Neural cell (in vitro differentiated cells): Measurements from ENCODE around the gene DCDC2B. TPM values are rescaled to one million over a fixed set of nuclear protein-coding genes. Genes with fewer than 3 reads are reported as not detected.

Source experiments
- H2AFZ ChIP-seq: fragments of 200-600, 300-800 bp; sonication (generic), shearing (Covaris generic); 2 replicates; pipeline ENCODE4 v1.6.0; 2014; ENCODE audit warnings: low read depth, mild to moderate bottlenecking, antibody characterized with exemption, low read length, moderate library complexity
- H3F3A ChIP-seq: fragments of 200-600 bp; shearing (Covaris generic); 2 replicates; pipeline ENCODE4 v1.6.1; 2016; ENCODE audit warnings: mild to moderate bottlenecking, moderate library complexity, mixed read lengths, antibody characterized with exemption, low read length; ENCODE audit not compliant: insufficient read depth, poor library complexity, severe bottlenecking
- H3K27ac ChIP-seq: fragments of 200-600, 300-800 bp; sonication (generic), shearing (Covaris generic); 2 replicates; pipeline ENCODE4 v1.5.1; 2014; ENCODE audit warnings: mild to moderate bottlenecking, low read length, moderate library complexity
- H3K27me3 ChIP-seq: fragments of 300-800, 200-600 bp; sonication (generic), shearing (Covaris generic); 2 replicates; pipeline ENCODE4 v1.6.0; 2014; ENCODE audit warnings: mild to moderate bottlenecking, low read depth, low read length, moderate library complexity; ENCODE audit not compliant: insufficient read depth
- H3K36me3 ChIP-seq: fragments of 300-800, 200-600 bp; sonication (generic), shearing (Covaris generic); 2 replicates; pipeline ENCODE4 v1.5.1; 2014; ENCODE audit warnings: mild to moderate bottlenecking, antibody characterized with exemption, low read length, moderate library complexity; ENCODE audit not compliant: insufficient read depth
- H3K4me2 ChIP-seq: fragments of 300-800, 200-600 bp; sonication (generic), shearing (Covaris generic); 2 replicates; pipeline ENCODE4 v1.6.0; 2014; ENCODE audit warnings: mild to moderate bottlenecking, low read length
- H3K4me3 ChIP-seq: fragments of 300-800, 200-600 bp; sonication (generic), shearing (Covaris generic); 2 replicates; pipeline ENCODE4 v1.5.1; 2014; ENCODE audit warnings: mild to moderate bottlenecking, low read length, moderate library complexity
- H3K79me2 ChIP-seq: fragments of 200-600 bp; shearing (Covaris generic); replicated peaks from 2 replicates; pipeline ENCODE4 v1.6.0; 2014; ENCODE audit warnings: mild to moderate bottlenecking, low read length, moderate library complexity; ENCODE audit not compliant: insufficient read depth
- H3K9ac ChIP-seq: fragments of 300-800, 200-600 bp; sonication (generic), shearing (Covaris generic); 2 replicates; pipeline ENCODE4 v1.6.1; 2016; ENCODE audit warnings: mild to moderate bottlenecking, low read length, mixed read lengths
- H3K9me2 ChIP-seq: fragments of 200-600 bp; shearing (Covaris generic); 2 replicates; pipeline ENCODE4 v1.6.1; 2016; ENCODE audit warnings: mild to moderate bottlenecking, low read length, mixed read lengths; ENCODE audit not compliant: insufficient read depth
- H3K9me3 ChIP-seq: fragments of 200-600, 300-800 bp; sonication (generic), shearing (Covaris generic); 2 replicates; pipeline ENCODE4 v1.6.1; 2016; ENCODE audit warnings: mild to moderate bottlenecking, mixed run types, low read length, moderate library complexity, mixed read lengths
- H4K20me1 ChIP-seq: fragments of 200-600 bp; shearing (Covaris generic); 2 replicates; pipeline ENCODE4 v1.6.1; 2016; ENCODE audit warnings: mild to moderate bottlenecking, mixed run types; ENCODE audit not compliant: insufficient read depth
- CTCF ChIP-seq: fragments of 450-650 bp; IDR thresholded peaks from 2 replicates; pipeline ENCODE4 v1.5.1; 2014; ENCODE audit warnings: antibody characterized with exemption, mild to moderate bottlenecking, moderate library complexity; ENCODE audit not compliant: poor library complexity, severe bottlenecking
- EP300 ChIP-seq: fragments of 450-650 bp; conservative IDR thresholded peaks from 2 replicates; pipeline ENCODE4 v1.6.1; 2014; ENCODE audit warnings: antibody characterized with exemption, mild to moderate bottlenecking, moderate library complexity; ENCODE audit not compliant: poor library complexity, severe bottlenecking
- EZH2 ChIP-seq: fragments of 200-600, 300-800 bp; shearing (Covaris generic), sonication (generic); IDR thresholded peaks from 2 replicates; pipeline ENCODE4 v1.6.1; 2014; ENCODE audit warnings: antibody characterized with exemption, low read length, borderline replicate concordance, mild to moderate bottlenecking; ENCODE audit not compliant: insufficient read depth, poor library complexity, severe bottlenecking
- MXI1 ChIP-seq: fragments of 450-650 bp; conservative IDR thresholded peaks from 2 replicates; pipeline ENCODE4 v1.6.1; 2014; ENCODE audit warnings: antibody characterized with exemption, mild to moderate bottlenecking; ENCODE audit not compliant: poor library complexity, severe bottlenecking
- POLR2AphosphoS5 ChIP-seq: IDR thresholded peaks from 2 replicates; pipeline ENCODE4 v1.6.1; 2012
- RAD21 ChIP-seq: fragments of 450-650 bp; conservative IDR thresholded peaks from 2 replicates; pipeline ENCODE4 v1.6.1; 2014; ENCODE audit warnings: antibody characterized with exemption, mild to moderate bottlenecking, moderate library complexity
- REST ChIP-seq: IDR thresholded peaks from 2 replicates; pipeline ENCODE4 v1.6.1; 2012; ENCODE audit warnings: borderline replicate concordance
- SMC3 ChIP-seq: fragments of 450-650 bp; conservative IDR thresholded peaks from 2 replicates; pipeline ENCODE4 v1.6.1; 2014; ENCODE audit warnings: antibody characterized with exemption, mild to moderate bottlenecking, moderate library complexity; ENCODE audit not compliant: poor library complexity
- TAF1 ChIP-seq: IDR thresholded peaks from 2 replicates; pipeline ENCODE4 v1.6.1; 2012; ENCODE audit warnings: low read depth
- polyA plus RNA-seq: library from polyadenylated mRNA; depleted of rRNA; stranded (reverse); fragments of >200 nt; gene quantifications from 2 replicates; pipeline ENCODE4 v1.2.3, GENCODE V29; 2014

DCDC2B gene
- polyA plus RNA-seq, 1 donor from 2014 or later: not detected

GRCh38 chr1:32199043-32199716, 9.7 kb upstream of the DCDC2B start:
- no peaks in the 10 kb centered on the region for H3K79me2 ChIP-seq
- H3K9me3 ChIP-seq: no peaks in the 10 kb centered on the region
- peak overlapping the region; percentile 93 for H3K4me2 ChIP-seq
- no peaks in the 10 kb centered on the region for H3K36me3 ChIP-seq
- no peaks in the 10 kb centered on the region for H4K20me1 ChIP-seq
- H2AFZ ChIP-seq: no peak overlapping the region
- H3K27me3 ChIP-seq: no peaks in the 10 kb centered on the region
- H3K27ac ChIP-seq: peak overlapping the region; percentile 98
- peak overlapping the region; percentile 86 for H3K4me3 ChIP-seq
- no peaks in the 10 kb centered on the region for H3K9me2 ChIP-seq
- H3K9ac ChIP-seq: peak overlapping the region; percentile 94
- TF ChIP-seq CTCF (no peak), SMC3 (no peak), MXI1 (no peak), POLR2AphosphoS5 (no peak), EZH2 (no peak), EP300 (no peak), REST (no peak), TAF1 (no peak)
- no peaks in the 10 kb centered on the region for H3F3A ChIP-seq

GRCh38 chr1:32199717-32200072, 9.2 kb upstream of the DCDC2B start:
- Histone ChIP-seq H2AFZ (peak overlapping the region; percentile 35), H3K9me3 (no peaks in the 10 kb centered on the region), H3K27ac (peak overlapping the region; percentile 98), H3F3A (no peaks in the 10 kb centered on the region), H3K79me2 (no peaks in the 10 kb centered on the region), H3K4me3 (peak overlapping the region; percentile 86), H3K36me3 (no peaks in the 10 kb centered on the region), H3K27me3 (no peaks in the 10 kb centered on the region), H3K4me2 (peak overlapping the region; percentile 93), H4K20me1 (no peaks in the 10 kb centered on the region), H3K9ac (peak overlapping the region; percentile 94), H3K9me2 (no peaks in the 10 kb centered on the region)
- no peak for TF ChIP-seq MXI1
- no peak for TF ChIP-seq RAD21
- no peak for TF ChIP-seq CTCF
- TF ChIP-seq EZH2: no peak
- TF ChIP-seq POLR2AphosphoS5: no peak
- TF ChIP-seq REST: no peak
- no peak for TF ChIP-seq SMC3
- no peak for TF ChIP-seq EP300
- TF ChIP-seq TAF1: no peak
